Measurements from ENCODE around the gene WWOX.

The WWOX gene

GRCh38 chr16:78791011-78791410 lies 691.6 kb downstream of the WWOX start:
- DNase-seq, result no peak

- no peak for DNase-seq
Measured at GRCh38 chr16:78791926-78792325, 692.5 kb downstream of the WWOX start.

GRCh38 chr16:78792952-78793351 lies 693.5 kb downstream of the WWOX start:
- DNase-seq, result no peak

GRCh38 chr16:78794581-78795250 lies 695.3 kb downstream of the WWOX start:
- DNase-seq, result no peak

- DNase-seq, result no peak
Measured at GRCh38 chr16:78795433-78795832, 696.0 kb downstream of the WWOX start.

GRCh38 chr16:78796221-78796866 lies 696.9 kb downstream of the WWOX start:
- DNase-seq, result no peak

- DNase-seq, result no peak
Measured at GRCh38 chr16:78799429-78799828, 700.0 kb downstream of the WWOX start.

- no peak for DNase-seq
Measured at GRCh38 chr16:78800523-78800922, 701.1 kb downstream of the WWOX start.

GRCh38 chr16:78804058-78804735 lies 704.7 kb downstream of the WWOX start:
- no peak for DNase-seq

- DNase-seq, result no peak
Measured at GRCh38 chr16:78805556-78805955, 706.1 kb downstream of the WWOX start.

- DNase-seq, result no peak
Measured at GRCh38 chr16:78811247-78811646, 711.8 kb downstream of the WWOX start.

- no peak for DNase-seq
Measured at GRCh38 chr16:78812582-78812981, 713.1 kb downstream of the WWOX start.

GRCh38 chr16:78813661-78814311 lies 714.3 kb downstream of the WWOX start:
- no peak for DNase-seq

GRCh38 chr16:78815713-78816112 lies 716.3 kb downstream of the WWOX start:
- DNase-seq, result no peak

GRCh38 chr16:78816499-78817195 lies 717.2 kb downstream of the WWOX start:
- no peak for DNase-seq

- no peak for DNase-seq
Measured at GRCh38 chr16:78817200-78817739, 717.8 kb downstream of the WWOX start.

- no peak for DNase-seq
Measured at GRCh38 chr16:78821335-78821734, 721.9 kb downstream of the WWOX start.

- DNase-seq, result no peak
Measured at GRCh38 chr16:78822509-78822908, 723.1 kb downstream of the WWOX start.

GRCh38 chr16:78823027-78823426 lies 723.6 kb downstream of the WWOX start:
- DNase-seq, result no peak

- DNase-seq, result no peak
Measured at GRCh38 chr16:78829280-78829679, 729.8 kb downstream of the WWOX start.

- DNase-seq, result no peak
Measured at GRCh38 chr16:78830599-78830998, 731.1 kb downstream of the WWOX start.

GRCh38 chr16:78832100-78832499 lies 732.6 kb downstream of the WWOX start:
- no peak for DNase-seq
